ENCODE results near the gene SEMA3A. TPM values are rescaled to one million over a fixed set of nuclear protein-coding genes. Genes with fewer than 3 reads are reported as not detected.

Gene SEMA3A
- total and polyA plus RNA-seq, 7 donors, result 0.05 to 0.79 (median 0.32) TPM

DNA sequence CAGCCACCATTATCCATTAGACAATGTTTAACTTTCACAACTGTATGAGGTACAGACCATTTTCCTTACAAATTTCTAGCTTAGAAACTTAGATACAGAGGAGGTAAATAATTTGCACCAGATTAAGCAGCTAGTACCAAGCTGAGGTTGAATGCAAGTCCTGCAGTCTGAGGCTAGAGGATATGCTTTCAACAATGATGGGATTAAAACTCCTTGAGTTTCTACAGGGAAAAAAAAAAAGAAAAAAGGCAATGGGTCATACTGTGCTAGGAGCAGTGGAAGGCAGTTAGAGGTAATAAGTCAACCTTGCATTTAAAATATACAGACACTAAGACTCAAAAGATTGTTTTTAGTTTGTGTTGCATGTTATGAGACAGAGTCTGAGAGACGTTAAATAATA, 86.5 kb downstream of the SEMA3A start:
- Histone ChIP-seq H3K36me3 (ENCODE audit: insufficient read depth in 1 of 2, low read depth in 1 of 2) (no peaks in the 10 kb centered on the region), H3K4me1 (no peaks in the 10 kb centered on the region), H3K27ac (no peak overlapping the region), H3K27me3 (ENCODE audit: insufficient read depth in 3 of 3, low read length in 2 of 3) (no peaks in the 10 kb centered on the region), H3K4me3 (no peak overlapping the region), H3K9me3 (no peaks in the 10 kb centered on the region)
- 81 to 93% (median 90%) methylated on average over 1 of the region's 1 CpG for WGBS, 3 donors
- ATAC-seq (no peak), DNase-seq (no peak)
- intact Hi-C loops (cut with DNase I), result no loop called here
- TF ChIP-seq, protein P1, sequence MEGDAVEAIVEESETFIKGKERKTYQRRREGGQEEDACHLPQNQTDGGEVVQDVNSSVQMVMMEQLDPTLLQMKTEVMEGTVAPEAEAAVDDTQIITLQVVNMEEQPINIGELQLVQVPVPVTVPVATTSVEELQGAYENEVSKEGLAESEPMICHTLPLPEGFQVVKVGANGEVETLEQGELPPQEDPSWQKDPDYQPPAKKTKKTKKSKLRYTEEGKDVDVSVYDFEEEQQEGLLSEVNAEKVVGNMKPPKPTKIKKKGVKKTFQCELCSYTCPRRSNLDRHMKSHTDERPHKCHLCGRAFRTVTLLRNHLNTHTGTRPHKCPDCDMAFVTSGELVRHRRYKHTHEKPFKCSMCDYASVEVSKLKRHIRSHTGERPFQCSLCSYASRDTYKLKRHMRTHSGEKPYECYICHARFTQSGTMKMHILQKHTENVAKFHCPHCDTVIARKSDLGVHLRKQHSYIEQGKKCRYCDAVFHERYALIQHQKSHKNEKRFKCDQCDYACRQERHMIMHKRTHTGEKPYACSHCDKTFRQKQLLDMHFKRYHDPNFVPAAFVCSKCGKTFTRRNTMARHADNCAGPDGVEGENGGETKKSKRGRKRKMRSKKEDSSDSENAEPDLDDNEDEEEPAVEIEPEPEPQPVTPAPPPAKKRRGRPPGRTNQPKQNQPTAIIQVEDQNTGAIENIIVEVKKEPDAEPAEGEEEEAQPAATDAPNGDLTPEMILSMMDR (IDR thresholded peaks at IDR 0.05), result no peak

DNA sequence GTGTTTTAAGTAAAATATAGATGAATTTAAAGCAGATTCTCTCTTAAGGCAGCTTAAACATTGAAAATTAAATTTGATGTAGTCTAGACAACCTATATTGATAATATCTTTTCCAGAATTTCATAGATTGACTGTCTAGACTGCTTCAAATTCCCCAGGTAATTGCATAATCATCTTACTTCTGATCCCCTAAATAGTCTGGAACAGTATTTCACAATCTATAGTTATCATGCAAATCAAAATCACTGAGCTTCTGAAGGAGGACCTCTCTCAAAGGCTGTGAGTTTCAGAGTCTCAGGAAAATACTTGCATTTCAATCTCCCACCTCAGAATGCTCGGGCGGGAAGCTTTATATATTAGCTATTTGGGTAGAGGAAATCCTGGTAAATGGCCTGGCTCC, 87.3 kb downstream of the SEMA3A start:
- WGBS, 3 donors, result 70 to 86% (median 85%) methylated on average over 2 of the region's 2 CpGs
- Histone ChIP-seq H3K4me3 (no peak overlapping the region), H3K27me3 (ENCODE audit: insufficient read depth in 3 of 3, low read length in 2 of 3) (no peaks in the 10 kb centered on the region), H3K27ac (no peak overlapping the region), H3K4me1 (no peaks in the 10 kb centered on the region), H3K36me3 (ENCODE audit: insufficient read depth in 1 of 2, low read depth in 1 of 2) (no peaks in the 10 kb centered on the region), H3K9me3 (no peaks in the 10 kb centered on the region)
- intact Hi-C loops (cut with DNase I), result no loop called here
- ATAC-seq (no peak), DNase-seq (no peak)
- TF ChIP-seq, protein P1 (IDR thresholded peaks at IDR 0.05), result no peak

DNA sequence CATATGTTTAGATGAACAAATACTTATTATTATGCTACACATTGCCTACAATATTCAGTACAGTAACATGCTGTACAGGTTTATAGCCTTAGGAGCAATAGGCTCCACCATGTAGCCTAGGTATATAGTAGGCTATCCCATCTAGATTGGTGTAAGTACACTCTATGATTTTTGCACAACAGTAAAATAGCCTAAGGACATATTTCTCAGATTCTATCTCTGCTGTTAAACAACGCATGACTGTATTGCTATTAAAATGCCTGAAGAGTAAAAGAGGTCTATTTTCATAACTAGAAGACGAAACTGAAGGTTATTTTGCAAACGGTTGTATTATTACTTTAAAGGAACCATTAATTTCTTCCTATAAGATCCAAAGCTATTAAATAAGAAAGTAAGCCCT, 88.3 kb downstream of the SEMA3A start:
- DNase-seq, result no peak
- no peaks in the 10 kb centered on the region for H3K27me3 ChIP-seq (ENCODE audit: insufficient read depth in 3 of 3, low read length in 2 of 3)
- no peak overlapping the region for H3K4me3 ChIP-seq
- no peak for ATAC-seq
- no peak overlapping the region for H3K27ac ChIP-seq
- no peaks in the 10 kb centered on the region for H3K9me3 ChIP-seq
- TF ChIP-seq, protein P1 (IDR thresholded peaks at IDR 0.05), result no peak
- H3K36me3 ChIP-seq (ENCODE audit: insufficient read depth in 1 of 2, low read depth in 1 of 2), result no peaks in the 10 kb centered on the region
- H3K4me1 ChIP-seq, result no peaks in the 10 kb centered on the region
- intact Hi-C loops (cut with DNase I), result no loop called here
- 87 to 91% (median 88%) methylated on average over 3 of the region's 3 CpGs for WGBS, 3 donors

DNA sequence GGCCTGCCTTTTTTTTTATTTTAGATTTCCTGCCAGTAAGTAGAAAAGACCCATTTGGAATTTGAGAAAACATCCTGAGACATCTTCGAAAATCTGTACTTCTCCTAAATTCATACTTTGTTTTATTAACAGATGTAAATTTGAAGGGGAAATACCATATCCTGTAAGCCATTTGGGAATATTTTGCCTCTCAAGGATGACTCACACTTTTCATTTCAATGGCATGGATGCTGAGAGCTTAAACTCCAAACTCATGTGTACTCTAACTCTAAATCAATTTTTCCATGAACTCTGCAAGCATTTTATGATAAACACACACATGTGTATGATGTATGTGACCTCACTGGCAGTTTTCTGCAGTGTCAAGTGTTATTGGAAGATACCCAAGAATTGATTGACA, 89.0 kb downstream of the SEMA3A start:
- Histone ChIP-seq H3K4me1 (no peaks in the 10 kb centered on the region), H3K36me3 (ENCODE audit: insufficient read depth in 1 of 2, low read depth in 1 of 2) (no peaks in the 10 kb centered on the region), H3K9me3 (no peaks in the 10 kb centered on the region), H3K4me3 (no peak overlapping the region), H3K27ac (no peak overlapping the region), H3K27me3 (ENCODE audit: insufficient read depth in 3 of 3, low read length in 2 of 3) (no peaks in the 10 kb centered on the region)
- intact Hi-C loops (cut with DNase I), result no loop called here
- TF ChIP-seq, protein P1 (IDR thresholded peaks at IDR 0.05), result no peak
- DNase-seq (no peak), ATAC-seq (no peak)
- WGBS, 3 donors, result 0 to 19% (median 17%) methylated on average over 1 of the region's 1 CpG

DNA sequence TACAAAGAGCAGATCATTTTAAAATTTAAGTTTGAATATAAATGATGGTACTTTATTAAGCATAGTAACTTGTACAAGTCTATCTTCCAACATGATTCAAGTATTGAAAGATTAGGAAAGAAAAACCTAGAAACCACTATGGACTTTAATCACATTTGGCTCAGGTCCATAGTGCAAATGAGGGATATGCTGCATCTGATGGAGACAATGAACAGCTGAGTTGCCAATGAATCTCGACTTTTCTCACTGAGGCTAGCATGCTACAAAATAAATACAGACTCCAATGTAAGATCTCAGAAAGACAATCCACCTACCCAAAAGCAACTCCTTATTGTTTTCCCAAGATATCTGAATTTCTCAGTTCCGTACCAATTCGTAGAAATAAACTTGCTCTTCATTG, 89.8 kb downstream of the SEMA3A start:
- no peak for ATAC-seq
- TF ChIP-seq, protein P1 (IDR thresholded peaks at IDR 0.05), result no peak
- no peaks in the 10 kb centered on the region for H3K9me3 ChIP-seq
- WGBS, 3 donors, result 65 to 70% (median 65%) methylated on average over 3 of the region's 3 CpGs
- H3K4me3 ChIP-seq, result no peak overlapping the region
- H3K27ac ChIP-seq, result no peak overlapping the region
- DNase-seq, result no peak
- intact Hi-C loops (cut with DNase I), result no loop called here
- H3K36me3 ChIP-seq (ENCODE audit: insufficient read depth in 1 of 2, low read depth in 1 of 2), result no peaks in the 10 kb centered on the region
- H3K4me1 ChIP-seq, result no peaks in the 10 kb centered on the region
- no peaks in the 10 kb centered on the region for H3K27me3 ChIP-seq (ENCODE audit: insufficient read depth in 3 of 3, low read length in 2 of 3)

Measured in psoas muscle (tissue), 8 donors.